Fibroblast of mammary gland (primary cell): ENCODE results near the gene BIRC3.
A peak's percentile ranks its signal among the peaks of the same experiment; 100 is the strongest.

Source experiments
- DNase-seq: peaks from one replicate; pipeline ENCODE4 v3.0.0-alpha.2; 2010; ENCODE audit warnings: low read depth
- H3K4me3 ChIP-seq: 2 replicates; pipeline ENCODE4 v1.5.1; 2011; ENCODE audit warnings: low read depth, mild to moderate bottlenecking, low read length, moderate library complexity; ENCODE audit not compliant: control insufficient read depth
- CTCF ChIP-seq: conservative IDR thresholded peaks from 2 replicates; pipeline ENCODE4 v1.5.1; 2011; ENCODE audit warnings: low read depth, low read length, inconsistent platforms; ENCODE audit not compliant: control insufficient read depth, insufficient read depth

Gene BIRC3

DNA sequence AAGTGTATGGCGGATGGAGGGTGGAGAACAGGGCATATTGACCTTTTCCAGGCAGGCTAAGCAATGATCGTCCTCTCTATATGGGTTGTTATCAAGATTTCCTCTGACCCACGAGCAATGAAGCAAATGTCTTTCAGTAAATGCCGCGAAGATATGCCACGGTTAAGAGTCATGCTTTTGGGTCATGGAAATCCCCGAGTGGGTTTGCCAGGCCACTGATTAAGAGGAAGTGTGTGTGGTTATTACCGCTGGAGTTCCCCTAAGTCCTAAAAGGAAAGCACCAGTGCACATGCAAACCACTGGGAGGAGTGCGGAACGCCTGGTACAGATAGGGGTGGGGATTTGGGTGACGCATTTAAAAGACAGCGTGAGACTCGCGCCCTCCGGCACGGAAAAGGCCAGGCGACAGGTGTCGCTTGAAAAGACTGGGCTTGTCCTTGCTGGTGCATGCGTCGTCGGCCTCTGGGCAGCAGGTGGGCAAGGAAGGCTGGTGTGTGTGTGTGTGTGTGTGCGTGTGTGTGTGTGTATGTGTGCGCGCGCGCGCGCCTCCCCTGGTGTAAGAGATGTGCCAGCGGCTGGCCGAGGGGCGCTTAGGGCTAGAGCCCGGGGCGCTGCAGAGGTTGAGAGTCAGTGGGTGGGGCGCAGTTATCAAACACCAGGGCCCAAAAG is at the start of gene BIRC3:
Gene BIRC3, plus strand, starts transcription at position 386 of the 669 bp plus-strand sequence. CDS start 7,026 bp downstream, outside the sequence.
- peak; percentile 90 for DNase-seq
- peak within 1 kb of the TSS; percentile 56 for H3K4me3 ChIP-seq
- TF ChIP-seq CTCF: peak; percentile 36

DNA sequence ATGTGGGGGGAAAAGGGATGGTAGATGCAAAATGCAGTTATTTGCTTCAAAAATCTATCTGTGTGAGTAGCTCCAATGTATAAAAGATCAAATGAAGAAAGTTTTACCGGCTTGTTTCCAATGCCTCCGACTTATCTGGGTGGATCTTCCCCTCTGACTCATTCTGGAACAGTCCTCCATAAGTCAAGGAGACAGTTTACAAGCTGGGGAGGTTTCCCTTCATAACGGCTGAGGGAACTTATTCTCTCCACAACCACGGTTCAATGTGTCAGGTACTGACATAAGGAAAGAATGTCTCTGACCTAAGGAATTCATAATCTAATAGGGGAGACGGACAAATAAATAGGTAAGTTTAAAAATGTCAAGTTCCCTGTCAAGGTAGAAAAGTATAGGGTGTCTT is 49.7 kb upstream of the BIRC3 start:
- peak overlapping the region; percentile 57 for H3K4me3 ChIP-seq
- DNase-seq: peak; percentile 84

GRCh38 chr11:102268083-102268984 is 49.0 kb upstream of the BIRC3 start:
- DNase-seq: peak; percentile 75
- peak overlapping the region; percentile 57 for H3K4me3 ChIP-seq

More for the DNA sequence above, 49.7 kb upstream of the BIRC3 start:
- no peak for TF ChIP-seq CTCF

DNA sequence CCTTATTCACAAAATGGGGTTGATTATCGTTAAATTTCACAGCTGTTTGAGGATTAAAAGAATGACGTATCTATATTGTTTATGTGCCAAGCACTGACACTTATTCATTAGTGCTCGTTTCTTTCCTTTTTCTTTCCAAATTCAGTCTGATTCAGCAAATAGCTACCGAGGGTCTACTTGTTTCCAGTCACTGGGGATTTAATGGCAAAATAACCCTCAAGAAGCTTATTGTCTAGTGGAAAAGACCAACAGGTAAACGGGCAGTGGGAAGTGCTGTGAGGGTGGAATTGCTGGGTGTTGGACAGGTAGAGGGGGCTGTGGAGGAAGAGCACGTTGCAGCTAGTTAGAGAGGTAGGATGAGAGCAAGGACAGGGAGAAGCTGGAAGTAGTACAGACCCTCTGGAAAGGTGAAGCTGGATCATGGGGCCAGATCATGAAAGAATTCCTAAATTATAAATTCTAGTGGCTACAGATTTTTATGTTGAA is 48.3 kb upstream of the BIRC3 start:
- peak overlapping the region; percentile 57 for H3K4me3 ChIP-seq
- DNase-seq: no peak
- TF ChIP-seq CTCF: no peak

More at GRCh38 chr11:102268083-102268984, 49.0 kb upstream of the BIRC3 start:
- TF ChIP-seq CTCF: peak; percentile 41

- no peak overlapping the region for H3K4me3 ChIP-seq
- peak; percentile 70 for DNase-seq
- TF ChIP-seq CTCF: no peak
Measured at GRCh38 chr11:102269927-102270326, 47.4 kb upstream of the BIRC3 start.

- no peak for TF ChIP-seq CTCF
- H3K4me3 ChIP-seq: no peak overlapping the region
- no peak for DNase-seq
Measured at GRCh38 chr11:102272047-102272824, 45.0 kb upstream of the BIRC3 start.
